Measurements from ENCODE around the gene MYO5A. TPM values are rescaled to one million over a fixed set of nuclear protein-coding genes. Genes with fewer than 3 reads are reported as not detected.

Gene MYO5A
- polyA plus RNA-seq, 2 of the 4 experiments (the other 2 are of a cell fraction): 15.1 to 46.7 TPM

- TF ChIP-seq RAD21 (conservative IDR thresholded peaks at IDR 0.05 in 1 of 2, IDR thresholded peaks at IDR 0.05 in 1 of 2): no peak
- no peak for TF ChIP-seq MAFK (IDR thresholded peaks at IDR 0.05; ENCODE audit: partially characterized antibody)
Measured at GRCh38 chr15:52556524-52557273, 28.0 kb upstream of the MYO5A start (continued).

- DNase-seq (ENCODE audit: low read depth in 1 of 2, low spot score in 1 of 2) (no peak), FAIRE-seq (no peak), ATAC-seq (no peak; a peak in 1 of 6 replicates)
- WGBS (ENCODE audit: missing lambda C conversion rate): 89% methylated on average over 2 of the region's 2 CpGs
- TF ChIP-seq, protein P1, sequence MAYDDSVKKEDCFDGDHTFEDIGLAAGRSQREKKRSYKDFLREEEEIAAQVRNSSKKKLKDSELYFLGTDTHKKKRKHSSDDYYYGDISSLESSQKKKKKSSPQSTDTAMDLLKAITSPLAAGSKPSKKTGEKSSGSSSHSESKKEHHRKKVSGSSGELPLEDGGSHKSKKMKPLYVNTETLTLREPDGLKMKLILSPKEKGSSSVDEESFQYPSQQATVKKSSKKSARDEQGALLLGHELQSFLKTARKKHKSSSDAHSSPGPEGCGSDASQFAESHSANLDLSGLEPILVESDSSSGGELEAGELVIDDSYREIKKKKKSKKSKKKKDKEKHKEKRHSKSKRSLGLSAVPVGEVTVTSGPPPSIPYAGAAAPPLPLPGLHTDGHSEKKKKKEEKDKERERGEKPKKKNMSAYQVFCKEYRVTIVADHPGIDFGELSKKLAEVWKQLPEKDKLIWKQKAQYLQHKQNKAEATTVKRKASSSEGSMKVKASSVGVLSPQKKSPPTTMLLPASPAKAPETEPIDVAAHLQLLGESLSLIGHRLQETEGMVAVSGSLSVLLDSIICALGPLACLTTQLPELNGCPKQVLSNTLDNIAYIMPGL (CRISPR knock-in tag; IDR thresholded peaks at IDR 0.05; ENCODE audit: borderline replicate concordance): no peak
- TF ChIP-seq KDM1A (IDR thresholded peaks at IDR 0.05; ENCODE audit: low read depth) (no peak), USF2 (IDR thresholded peaks at IDR 0.05) (no peak), CEBPB (IDR thresholded peaks at IDR 0.05) (no peak), CHD2 (IDR thresholded peaks at IDR 0.05; ENCODE audit: low read length, partially characterized antibody) (no peak), MYC (IDR thresholded peaks at IDR 0.05; ENCODE audit: borderline replicate concordance, low read length) (no peak), JUN (IDR thresholded peaks at IDR 0.05) (no peak), FOSL2 (IDR thresholded peaks at IDR 0.05) (no peak), FOSL2 (CRISPR knock-in tag; IDR thresholded peaks at IDR 0.05) (no peak), CBX8 (IDR thresholded peaks at IDR 0.05) (no peak), TP53 (CRISPR knock-in tag; IDR thresholded peaks at IDR 0.05) (no peak), FOSB (CRISPR knock-in tag; IDR thresholded peaks at IDR 0.05) (no peak), ELK1 (IDR thresholded peaks at IDR 0.05; ENCODE audit: low read depth, low read length) (no peak), EHMT2 (IDR thresholded peaks at IDR 0.05; ENCODE audit: low read depth) (no peak), REST (IDR thresholded peaks at IDR 0.05) (no peak)
- TF ChIP-seq, protein P2, sequence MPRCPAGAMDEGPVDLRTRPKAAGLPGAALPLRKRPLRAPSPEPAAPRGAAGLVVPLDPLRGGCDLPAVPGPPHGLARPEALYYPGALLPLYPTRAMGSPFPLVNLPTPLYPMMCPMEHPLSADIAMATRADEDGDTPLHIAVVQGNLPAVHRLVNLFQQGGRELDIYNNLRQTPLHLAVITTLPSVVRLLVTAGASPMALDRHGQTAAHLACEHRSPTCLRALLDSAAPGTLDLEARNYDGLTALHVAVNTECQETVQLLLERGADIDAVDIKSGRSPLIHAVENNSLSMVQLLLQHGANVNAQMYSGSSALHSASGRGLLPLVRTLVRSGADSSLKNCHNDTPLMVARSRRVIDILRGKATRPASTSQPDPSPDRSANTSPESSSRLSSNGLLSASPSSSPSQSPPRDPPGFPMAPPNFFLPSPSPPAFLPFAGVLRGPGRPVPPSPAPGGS (IDR thresholded peaks at IDR 0.05): no peak
- no peak overlapping the region for H3K4me2 ChIP-seq
- no peak overlapping the region for H3K27ac ChIP-seq
- H3K4me3 ChIP-seq: no peak overlapping the region
- POLR2A ChIA-PET: interaction anchor here (0.7 kb wide), 1 partner anchor 427 kb away, joined by 7 read pairs; no protein-coding TSS in a partner anchor
- H3K4me1 ChIP-seq: peaks cover 9% of the 10 kb centered on the region; the same call in 2 of the 3 replicates
- CTCF ChIA-PET: no interaction called here
- H3K9me3 ChIP-seq: no peaks in the 10 kb centered on the region
Measured at GRCh38 chr15:52552303-52552702, 23.6 kb upstream of the MYO5A start.
